Esophagus muscularis mucosa (tissue), 4 donors: Measurements from ENCODE around the gene USP31.

Experiments used
- CTCF ChIP-seq, 3 experiments: fragments of 200-600 bp in 2 of 3; fragments of 450-650 bp in 1 of 3; sonication (generic) in 2 of 3; IDR thresholded peaks; one replicate each; pipeline ENCODE4 v1.5.1; 2017 to 2019; ENCODE audit warnings: antibody characterized with exemption in 3 of 3, mild to moderate bottlenecking in 2 of 3, moderate library complexity in 1 of 3
- EP300 ChIP-seq: sonication (generic); formaldehyde crosslinking; IDR thresholded peaks from one replicate; pipeline ENCODE4 v1.6.1; 2017; ENCODE audit warnings: antibody characterized with exemption
- POLR2A ChIP-seq: fragments of 450-650 bp; IDR thresholded peaks from one replicate; pipeline ENCODE4 v1.6.1; 2017; ENCODE audit warnings: antibody characterized with exemption, moderate library complexity, mild to moderate bottlenecking, low read depth

- no peak for TF ChIP-seq CTCF (IDR thresholded peaks at IDR 0.05)
- TF ChIP-seq POLR2A, result no peak
- TF ChIP-seq EP300, result no peak
These were observed 79.4 kb downstream of the USP31 start for GRCh38 chr16:23069844-23070243.
